Measurements from ENCODE around the gene SPATA6L. TPM values are rescaled to one million over a fixed set of nuclear protein-coding genes. Genes with fewer than 3 reads are reported as not detected.

Gene SPATA6L
- total RNA-seq, 4 donors from 2014 or later: 1.3 to 3.5 (median 2.3) TPM

DNA sequence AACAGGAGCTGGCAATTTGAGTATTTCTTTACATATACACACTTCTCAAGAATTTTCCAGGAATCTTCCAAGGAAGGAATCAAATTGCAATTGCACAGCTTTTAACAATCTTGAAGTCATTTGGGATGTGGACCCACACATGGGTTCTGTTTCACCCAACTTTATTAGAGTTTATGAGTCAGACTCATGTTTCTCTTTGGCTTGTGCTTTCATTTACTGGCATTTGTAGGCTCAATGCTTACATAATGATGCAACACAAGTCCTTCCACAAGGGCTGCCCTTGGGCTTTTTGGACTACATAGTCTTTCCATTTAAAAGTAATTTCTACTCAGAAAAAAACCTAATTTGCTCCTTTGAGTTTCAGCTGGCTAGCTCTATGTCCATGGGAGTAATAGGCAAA is 8.5 kb upstream of the SPATA6L start:
- no peak for DNase-seq (ENCODE audit: low spot score in 2 of 2)
- TF ChIP-seq, protein P1, sequence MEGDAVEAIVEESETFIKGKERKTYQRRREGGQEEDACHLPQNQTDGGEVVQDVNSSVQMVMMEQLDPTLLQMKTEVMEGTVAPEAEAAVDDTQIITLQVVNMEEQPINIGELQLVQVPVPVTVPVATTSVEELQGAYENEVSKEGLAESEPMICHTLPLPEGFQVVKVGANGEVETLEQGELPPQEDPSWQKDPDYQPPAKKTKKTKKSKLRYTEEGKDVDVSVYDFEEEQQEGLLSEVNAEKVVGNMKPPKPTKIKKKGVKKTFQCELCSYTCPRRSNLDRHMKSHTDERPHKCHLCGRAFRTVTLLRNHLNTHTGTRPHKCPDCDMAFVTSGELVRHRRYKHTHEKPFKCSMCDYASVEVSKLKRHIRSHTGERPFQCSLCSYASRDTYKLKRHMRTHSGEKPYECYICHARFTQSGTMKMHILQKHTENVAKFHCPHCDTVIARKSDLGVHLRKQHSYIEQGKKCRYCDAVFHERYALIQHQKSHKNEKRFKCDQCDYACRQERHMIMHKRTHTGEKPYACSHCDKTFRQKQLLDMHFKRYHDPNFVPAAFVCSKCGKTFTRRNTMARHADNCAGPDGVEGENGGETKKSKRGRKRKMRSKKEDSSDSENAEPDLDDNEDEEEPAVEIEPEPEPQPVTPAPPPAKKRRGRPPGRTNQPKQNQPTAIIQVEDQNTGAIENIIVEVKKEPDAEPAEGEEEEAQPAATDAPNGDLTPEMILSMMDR (IDR thresholded peaks at IDR 0.05): no peak
- no peak for TF ChIP-seq POLR2A (IDR thresholded peaks at IDR 0.05)
- intact Hi-C loops (cut with DNase I; ENCODE audit: low total_unique reads): no loop called here

GRCh38 chr9:4671737-4672136 is 5.5 kb upstream of the SPATA6L start:
- no peak overlapping the region for H3K4me3 ChIP-seq (ENCODE audit: low read depth, poor library complexity, severe bottlenecking)
- intact Hi-C loops (cut with DNase I; ENCODE audit: low total_unique reads): no loop called here
- TF ChIP-seq, protein P1 (IDR thresholded peaks at IDR 0.05): no peak
- TF ChIP-seq POLR2A (IDR thresholded peaks at IDR 0.05): no peak
- DNase-seq (ENCODE audit: low spot score in 2 of 2): no peak
- WGBS, 2 donors: 96 to 97% methylated on average over 1 of the region's 1 CpG

More for the DNA sequence above, 8.5 kb upstream of the SPATA6L start:
- H3K4me3 ChIP-seq (ENCODE audit: low read depth, poor library complexity, severe bottlenecking): no peak overlapping the region

DNA sequence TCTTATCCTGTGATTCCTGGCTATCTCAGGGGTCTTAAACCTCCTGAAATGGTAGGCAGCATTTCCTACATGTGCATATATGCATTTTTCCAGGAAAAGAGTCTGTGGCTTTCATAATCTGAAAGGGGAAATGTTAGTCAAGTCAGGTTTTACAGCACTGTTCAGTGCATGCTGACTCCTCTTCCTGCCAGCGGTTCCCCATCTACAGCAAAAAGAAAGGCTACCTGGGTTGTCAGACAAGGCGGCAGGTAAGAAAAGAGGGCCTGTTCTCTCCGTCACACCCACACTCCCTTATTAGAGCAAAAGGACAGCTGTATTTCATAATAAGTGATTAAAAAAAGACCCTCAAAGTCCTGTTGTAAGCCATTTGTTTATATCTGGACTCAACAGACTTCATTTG is 4.3 kb upstream of the SPATA6L start:
- no peak for DNase-seq (ENCODE audit: low spot score in 2 of 2)
- no peak for TF ChIP-seq POLR2A (IDR thresholded peaks at IDR 0.05)
- TF ChIP-seq, protein P1 (IDR thresholded peaks at IDR 0.05): no peak
- 88 to 95% methylated on average over 3 of the region's 3 CpGs for WGBS, 2 donors
- H3K4me3 ChIP-seq (ENCODE audit: low read depth, poor library complexity, severe bottlenecking): no peak overlapping the region
- intact Hi-C loops (cut with DNase I; ENCODE audit: low total_unique reads): no loop called here

DNA sequence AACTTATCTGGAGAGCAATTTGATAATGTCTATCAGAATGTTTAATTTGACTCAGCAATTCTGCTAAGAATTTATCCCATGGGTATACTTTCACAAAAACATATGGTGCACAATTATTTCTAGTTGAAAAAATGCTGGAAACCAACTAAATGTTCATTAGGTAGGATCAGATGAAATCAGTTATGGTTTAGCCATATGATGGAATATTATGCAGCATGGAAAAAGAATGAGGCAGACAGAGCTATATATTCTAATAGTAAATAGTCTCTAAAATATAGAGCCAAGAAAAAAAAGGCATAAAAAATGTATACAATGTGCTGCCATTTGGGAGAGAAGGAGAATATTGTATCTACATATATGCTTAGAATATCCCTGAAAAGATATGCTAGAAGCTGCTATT is 3.6 kb upstream of the SPATA6L start:
- no peak for DNase-seq (ENCODE audit: low spot score in 2 of 2)
- intact Hi-C loops (cut with DNase I; ENCODE audit: low total_unique reads): no loop called here
- H3K4me3 ChIP-seq (ENCODE audit: low read depth, poor library complexity, severe bottlenecking): no peak overlapping the region
- TF ChIP-seq, protein P1 (IDR thresholded peaks at IDR 0.05): no peak
- TF ChIP-seq POLR2A (IDR thresholded peaks at IDR 0.05): no peak

- 77% methylated on average over 2 of the region's 2 CpGs for WGBS, 2 donors
- no peak overlapping the region for H3K4me3 ChIP-seq (ENCODE audit: low read depth, poor library complexity, severe bottlenecking)
- no peak for TF ChIP-seq POLR2A (IDR thresholded peaks at IDR 0.05)
- TF ChIP-seq, protein P1 (IDR thresholded peaks at IDR 0.05): no peak
- DNase-seq (ENCODE audit: low spot score in 2 of 2): no peak
- intact Hi-C loops (cut with DNase I; ENCODE audit: low total_unique reads): no loop called here
These were observed 2.3 kb upstream of the SPATA6L start for GRCh38 chr9:4668604-4669003.

- 95 to 97% methylated on average over 1 of the region's 1 CpG for WGBS, 2 donors
- H3K4me3 ChIP-seq (ENCODE audit: low read depth, poor library complexity, severe bottlenecking): no peak overlapping the region
- no peak for DNase-seq (ENCODE audit: low spot score in 2 of 2)
- intact Hi-C loops (cut with DNase I; ENCODE audit: low total_unique reads): no loop called here
- TF ChIP-seq, protein P1 (IDR thresholded peaks at IDR 0.05): no peak
These were observed 1.4 kb upstream of the SPATA6L start for GRCh38 chr9:4667681-4668080.

All from lower leg skin (tissue), 4 donors.